ENCODE results near the gene ROBO1.

Gene ROBO1

GRCh38 chr3:79724206-79724605 is 43.6 kb downstream of the ROBO1 start:
- H3K27ac ChIP-seq: no peak overlapping the region
- H4K20me1 ChIP-seq (ENCODE audit: insufficient read depth): no peaks in the 10 kb centered on the region
- no peak for TF ChIP-seq CTCF (conservative IDR thresholded peaks at IDR 0.05; ENCODE audit: low read depth, low read length)
- no peaks in the 10 kb centered on the region for H3K27me3 ChIP-seq (ENCODE audit: insufficient read depth, low read depth)
- no peak overlapping the region for H3K4me2 ChIP-seq
- no peak overlapping the region for H2AFZ ChIP-seq (ENCODE audit: low read depth)
- H3K4me1 ChIP-seq (ENCODE audit: low read depth, poor library complexity, severe bottlenecking): no peaks in the 10 kb centered on the region
- no peak overlapping the region for H3K9ac ChIP-seq
- no peaks in the 10 kb centered on the region for H3K36me3 ChIP-seq (ENCODE audit: insufficient read depth)
- no peak overlapping the region for H3K4me3 ChIP-seq (IDR thresholded peaks at IDR 0.05; ENCODE audit: insufficient read depth, low read depth, low read length)
- no peaks in the 10 kb centered on the region for H3K79me2 ChIP-seq (ENCODE audit: insufficient read depth, low read depth)

GRCh38 chr3:79690072-79690471 is 77.7 kb downstream of the ROBO1 start:
- Histone ChIP-seq H2AFZ (ENCODE audit: low read depth) (no peak overlapping the region), H4K20me1 (ENCODE audit: insufficient read depth) (no peaks in the 10 kb centered on the region), H3K27ac (no peak overlapping the region), H3K9ac (no peak overlapping the region), H3K36me3 (ENCODE audit: insufficient read depth) (no peaks in the 10 kb centered on the region), H3K79me2 (ENCODE audit: insufficient read depth, low read depth) (no peaks in the 10 kb centered on the region), H3K4me3 (IDR thresholded peaks at IDR 0.05; ENCODE audit: insufficient read depth, low read depth, low read length) (no peak overlapping the region), H3K27me3 (ENCODE audit: insufficient read depth, low read depth) (no peaks in the 10 kb centered on the region), H3K4me1 (ENCODE audit: low read depth, poor library complexity, severe bottlenecking) (no peaks in the 10 kb centered on the region), H3K4me2 (no peak overlapping the region)
- no peak for TF ChIP-seq CTCF (conservative IDR thresholded peaks at IDR 0.05; ENCODE audit: low read depth, low read length)

- no peaks in the 10 kb centered on the region for H3K4me1 ChIP-seq (ENCODE audit: low read depth, poor library complexity, severe bottlenecking)
- H2AFZ ChIP-seq (ENCODE audit: low read depth): no peak overlapping the region
- no peaks in the 10 kb centered on the region for H4K20me1 ChIP-seq (ENCODE audit: insufficient read depth)
- H3K79me2 ChIP-seq (ENCODE audit: insufficient read depth, low read depth): no peaks in the 10 kb centered on the region
- no peak overlapping the region for H3K4me2 ChIP-seq
- H3K27ac ChIP-seq: no peak overlapping the region
- TF ChIP-seq CTCF (conservative IDR thresholded peaks at IDR 0.05; ENCODE audit: low read depth, low read length): no peak
- H3K36me3 ChIP-seq (ENCODE audit: insufficient read depth): no peaks in the 10 kb centered on the region
- H3K27me3 ChIP-seq (ENCODE audit: insufficient read depth, low read depth): no peaks in the 10 kb centered on the region
- H3K4me3 ChIP-seq (IDR thresholded peaks at IDR 0.05; ENCODE audit: insufficient read depth, low read depth, low read length): no peak overlapping the region
- H3K9ac ChIP-seq: no peak overlapping the region
Observed at GRCh38 chr3:79685108-79685507, 82.7 kb downstream of the ROBO1 start.

- Histone ChIP-seq H2AFZ (ENCODE audit: low read depth) (no peak overlapping the region), H3K27me3 (ENCODE audit: insufficient read depth, low read depth) (no peaks in the 10 kb centered on the region), H3K36me3 (ENCODE audit: insufficient read depth) (no peaks in the 10 kb centered on the region), H3K79me2 (ENCODE audit: insufficient read depth, low read depth) (no peaks in the 10 kb centered on the region), H3K4me3 (IDR thresholded peaks at IDR 0.05; ENCODE audit: insufficient read depth, low read depth, low read length) (no peak overlapping the region), H3K4me2 (no peak overlapping the region), H3K9ac (no peak overlapping the region), H3K27ac (no peak overlapping the region), H3K4me1 (ENCODE audit: low read depth, poor library complexity, severe bottlenecking) (no peaks in the 10 kb centered on the region), H4K20me1 (ENCODE audit: insufficient read depth) (no peaks in the 10 kb centered on the region)
- TF ChIP-seq CTCF (conservative IDR thresholded peaks at IDR 0.05; ENCODE audit: low read depth, low read length): no peak
Observed at GRCh38 chr3:79684041-79684440, 83.8 kb downstream of the ROBO1 start.

- TF ChIP-seq CTCF (conservative IDR thresholded peaks at IDR 0.05; ENCODE audit: low read depth, low read length): no peak
- no peak overlapping the region for H3K9ac ChIP-seq
- no peaks in the 10 kb centered on the region for H3K27me3 ChIP-seq (ENCODE audit: insufficient read depth, low read depth)
- no peaks in the 10 kb centered on the region for H3K36me3 ChIP-seq (ENCODE audit: insufficient read depth)
- no peak overlapping the region for H3K4me3 ChIP-seq (IDR thresholded peaks at IDR 0.05; ENCODE audit: insufficient read depth, low read depth, low read length)
- H3K4me1 ChIP-seq (ENCODE audit: low read depth, poor library complexity, severe bottlenecking): no peaks in the 10 kb centered on the region
- H3K4me2 ChIP-seq: no peak overlapping the region
- H2AFZ ChIP-seq (ENCODE audit: low read depth): no peak overlapping the region
- no peaks in the 10 kb centered on the region for H4K20me1 ChIP-seq (ENCODE audit: insufficient read depth)
- no peaks in the 10 kb centered on the region for H3K79me2 ChIP-seq (ENCODE audit: insufficient read depth, low read depth)
- no peak overlapping the region for H3K27ac ChIP-seq
Observed at GRCh38 chr3:79672731-79673130, 95.1 kb downstream of the ROBO1 start.
